GM13977 (cell line): ENCODE data around the gene CA7.

Experiments
- DNase-seq: peaks from one replicate; pipeline ENCODE4 v3.0.0; 2012; ENCODE audit warnings: low spot score
- CTCF ChIP-seq: IDR thresholded peaks from 2 replicates; pipeline ENCODE4 v1.5.1; 2012; ENCODE audit warnings: mild to moderate bottlenecking, control low read depth; ENCODE audit not compliant: insufficient read depth; ENCODE audit errors: extremely low read depth, missing control alignments
- in situ Hi-C: fragments of 300-500 bp; cut with MboI; formaldehyde crosslinking; loops from one replicate; pipeline ENCODE4 v1.12.0; 2022; ENCODE audit warnings: low sequenced_read_pairs, low pct_unique_long_range_greater_than_20kb, mixed read lengths, inconsistent platforms; ENCODE audit not compliant: unreplicated experiment

CA7 gene

GRCh38 chr16:66832661-66833305 is 11.4 kb upstream of the CA7 start:
- TF ChIP-seq CTCF = no peak
- in situ Hi-C loops = no loop called here
- no peak for DNase-seq

GRCh38 chr16:66834746-66835145 is 9.5 kb upstream of the CA7 start:
- in situ Hi-C loops = no loop called here
- no peak for TF ChIP-seq CTCF
- no peak for DNase-seq

GRCh38 chr16:66840883-66841282 is 3.3 kb upstream of the CA7 start:
- no peak for TF ChIP-seq CTCF
- in situ Hi-C loops = no loop called here

GRCh38 chr16:66841366-66841765 is 2.8 kb upstream of the CA7 start:
- no peak for TF ChIP-seq CTCF
- DNase-seq = no peak
- in situ Hi-C loops = no loop called here

More at GRCh38 chr16:66840883-66841282, 3.3 kb upstream of the CA7 start:
- no peak for DNase-seq

GRCh38 chr16:66842765-66843164 is 1.4 kb upstream of the CA7 start:
- TF ChIP-seq CTCF = no peak
- in situ Hi-C loops = no loop called here
- no peak for DNase-seq

GRCh38 chr16:66843191-66843590 is 1.0 kb upstream of the CA7 start:
- TF ChIP-seq CTCF = no peak
- in situ Hi-C loops = no loop called here
- DNase-seq = no peak

- DNase-seq = no peak
- no peak for TF ChIP-seq CTCF
Observed at GRCh38 chr16:66844009-66844341, 239 bp upstream of the CA7 start.

More at GRCh38 chr16:66844009-66844341, 239 bp upstream of the CA7 start:
- in situ Hi-C loops = no loop called here
